ENCODE data around the gene BACH2. TPM values are rescaled to one million over a fixed set of nuclear protein-coding genes. Genes with fewer than 3 reads are reported as not detected.
A peak's percentile ranks its signal among the peaks of the same experiment; 100 is the strongest.

The BACH2 gene
- total and polyA plus RNA-seq, 7 experiments from 2014 or later = 24.8 to 193 (median 117) TPM

GRCh38 chr6:90080876-90081481, 215.7 kb downstream of the BACH2 start:
- DNase-seq = peak; percentile 24 to 87 (median 82)
- peak overlapping the region; percentile 84 for H3K27ac ChIP-seq (ENCODE audit: low read depth, low read length)
- ATAC-seq = peak; percentile 86
- ChIA-PET POLR2A (interaction anchor here (0.6 to 1.1 kb wide), 5 partner anchors 10 to 138 kb away, joined by 3 to 5 read pairs (median 3); no protein-coding TSS in a partner anchor), CTCF (no interaction called here)
- H3K36me3 Mint-ChIP-seq = peaks cover 0 to 46% (median 6%) of the 10 kb centered on the region in 5 donors
- peak overlapping the region; percentile 90 to 99 (median 97) for H3K27ac Mint-ChIP-seq
- H3K4me3 ChIP-seq (ENCODE audit: low read length) = peak overlapping the region; percentile 57
- intact Hi-C loops (cut with micrococcal nuclease) = loop anchor here (1.0 to 10.0 kb wide), 24 partner anchors 8 to 504 kb away; partner anchors contain the start of genes BACH2 (in 2 of the 2), CASP8AP2 (in 2 of the 2) and MAP3K7 (in 1 of the 2)
- H3K4me3 Mint-ChIP-seq = peak overlapping the region; percentile 84 to 99 (median 89)
- peaks cover 0 to 1% (median 0%) of the 10 kb centered on the region in 11 donors for H3K9me3 Mint-ChIP-seq
- no peaks in the 10 kb centered on the region for H3K36me3 ChIP-seq (ENCODE audit: control insufficient read depth in 2 of 3, insufficient read depth in 3 of 3, low read length in 3 of 3)
- H3K4me1 ChIP-seq (ENCODE audit: control insufficient read depth in 2 of 2, insufficient read depth in 2 of 2, low read length in 2 of 2) = peaks cover 54 to 71% of the 10 kb centered on the region in 2 donors
- peaks cover 0 to 11% (median 0%) of the 10 kb centered on the region in 5 donors for H3K27me3 Mint-ChIP-seq
- no peaks in the 10 kb centered on the region for H3K9me3 ChIP-seq (ENCODE audit: control insufficient read depth in 2 of 3, low read length in 3 of 3)
- H3K4me1 Mint-ChIP-seq = peaks cover 48 to 100% (median 92%) of the 10 kb centered on the region in 7 donors
- no peaks in the 10 kb centered on the region for H3K27me3 ChIP-seq (ENCODE audit: control insufficient read depth in 2 of 2, insufficient read depth in 2 of 2, low read length in 2 of 2)

- peak overlapping the region; percentile 57 for H3K4me3 ChIP-seq (ENCODE audit: low read length)
- H3K4me1 Mint-ChIP-seq = peaks cover 50 to 98% (median 89%) of the 10 kb centered on the region in 7 donors
- intact Hi-C loops (cut with micrococcal nuclease) = loop anchor here (1.0 to 10.0 kb wide), 15 partner anchors 15 to 505 kb away; partner anchors contain the start of genes BACH2 (in 1 of the 2), CASP8AP2 (in 1 of the 2) and MAP3K7 (in 1 of the 2)
- H3K27ac Mint-ChIP-seq = peak overlapping the region; percentile 90 to 99 (median 97)
- ATAC-seq = no peak
- no peaks in the 10 kb centered on the region for H3K36me3 ChIP-seq (ENCODE audit: control insufficient read depth in 2 of 3, insufficient read depth in 3 of 3, low read length in 3 of 3)
- peaks cover 0 to 11% (median 0%) of the 10 kb centered on the region in 5 donors for H3K27me3 Mint-ChIP-seq
- peak in 3 of 9 donors; percentile 17 to 67 (median 19) for DNase-seq
- no peaks in the 10 kb centered on the region for H3K9me3 ChIP-seq (ENCODE audit: control insufficient read depth in 2 of 3, low read length in 3 of 3)
- CTCF ChIA-PET = no interaction called here
- H3K4me3 Mint-ChIP-seq = peak overlapping the region; percentile 84 to 99 (median 89)
- no peaks in the 10 kb centered on the region for H3K27me3 ChIP-seq (ENCODE audit: control insufficient read depth in 2 of 2, insufficient read depth in 2 of 2, low read length in 2 of 2)
- POLR2A ChIA-PET = interaction anchor here (0.6 to 1.1 kb wide), 5 partner anchors 9 to 137 kb away, joined by 3 to 5 read pairs (median 3); no protein-coding TSS in a partner anchor
- peak overlapping the region; percentile 84 for H3K27ac ChIP-seq (ENCODE audit: low read depth, low read length)
- peaks cover 50 to 70% of the 10 kb centered on the region in 2 donors for H3K4me1 ChIP-seq (ENCODE audit: control insufficient read depth in 2 of 2, insufficient read depth in 2 of 2, low read length in 2 of 2)
- H3K36me3 Mint-ChIP-seq = peaks cover 0 to 39% (median 10%) of the 10 kb centered on the region in 5 donors
- peaks cover 0 to 1% (median 0%) of the 10 kb centered on the region in 11 donors for H3K9me3 Mint-ChIP-seq
Measured at GRCh38 chr6:90079560-90080490, 216.8 kb downstream of the BACH2 start.

GRCh38 chr6:90078513-90079289, 217.9 kb downstream of the BACH2 start:
- Histone ChIP-seq H3K27ac (ENCODE audit: low read depth, low read length) (peak overlapping the region; percentile 84), H3K27me3 (ENCODE audit: control insufficient read depth in 2 of 2, insufficient read depth in 2 of 2, low read length in 2 of 2) (no peaks in the 10 kb centered on the region), H3K9me3 (ENCODE audit: control insufficient read depth in 2 of 3, low read length in 3 of 3) (no peaks in the 10 kb centered on the region), H3K4me1 (ENCODE audit: control insufficient read depth in 2 of 2, insufficient read depth in 2 of 2, low read length in 2 of 2) (peaks cover 39 to 67% of the 10 kb centered on the region in 2 donors), H3K4me3 (ENCODE audit: low read length) (peak overlapping the region; percentile 57), H3K36me3 (ENCODE audit: control insufficient read depth in 2 of 3, insufficient read depth in 3 of 3, low read length in 3 of 3) (no peaks in the 10 kb centered on the region)
- Mint-ChIP-seq H3K4me3 (peak overlapping the region; percentile 84 to 99 (median 89)), H3K36me3 (peaks cover 0 to 36% (median 13%) of the 10 kb centered on the region in 5 donors), H3K27ac (peak overlapping the region; percentile 90 to 99 (median 97)), H3K9me3 (peaks cover 0 to 1% (median 0%) of the 10 kb centered on the region in 11 donors), H3K27me3 (peaks cover 0 to 11% (median 0%) of the 10 kb centered on the region in 5 donors), H3K4me1 (peaks cover 50 to 98% (median 89%) of the 10 kb centered on the region in 7 donors)
- peak; percentile 34 for ATAC-seq
- ChIA-PET POLR2A (interaction anchor here (0.6 to 0.7 kb wide), 2 partner anchors 112 to 333 kb away, joined by 3 read pairs; no protein-coding TSS in a partner anchor), CTCF (interaction anchor here (1.0 kb wide), 1 partner anchor 315 kb away, joined by 5 read pairs; no protein-coding TSS in a partner anchor)
- intact Hi-C loops (cut with micrococcal nuclease) = loop anchor here (1.0 to 10.0 kb wide), 2 partner anchors 54 to 100 kb away; no protein-coding TSS in a partner anchor
- DNase-seq = peak in 3 of 9 donors; percentile 17 to 71 (median 61)

GRCh38 chr6:90076511-90077415, 219.9 kb downstream of the BACH2 start:
- Mint-ChIP-seq H3K27ac (peak overlapping the region in 8 of 9 donors; percentile 18 to 97 (median 85)), H3K27me3 (peaks cover 0 to 10% (median 0%) of the 10 kb centered on the region in 5 donors), H3K4me1 (peaks cover 57 to 98% (median 90%) of the 10 kb centered on the region in 7 donors), H3K4me3 (peak overlapping the region; percentile 3 to 99 (median 51)), H3K9me3 (peaks cover 0 to 1% (median 0%) of the 10 kb centered on the region in 11 donors), H3K36me3 (peaks cover 0 to 44% (median 16%) of the 10 kb centered on the region in 5 donors)
- CTCF ChIA-PET = no interaction called here
- Histone ChIP-seq H3K27ac (ENCODE audit: low read depth, low read length) (no peak overlapping the region), H3K4me1 (ENCODE audit: control insufficient read depth in 2 of 2, insufficient read depth in 2 of 2, low read length in 2 of 2) (peaks cover 22 to 64% of the 10 kb centered on the region in 2 donors), H3K4me3 (ENCODE audit: low read length) (no peak overlapping the region), H3K27me3 (ENCODE audit: control insufficient read depth in 2 of 2, insufficient read depth in 2 of 2, low read length in 2 of 2) (no peaks in the 10 kb centered on the region), H3K9me3 (ENCODE audit: control insufficient read depth in 2 of 3, low read length in 3 of 3) (no peaks in the 10 kb centered on the region), H3K36me3 (ENCODE audit: control insufficient read depth in 2 of 3, insufficient read depth in 3 of 3, low read length in 3 of 3) (no peaks in the 10 kb centered on the region)
- POLR2A ChIA-PET = interaction anchor here (0.6 kb wide), 2 partner anchors 196 to 218 kb away, joined by 3 read pairs; no protein-coding TSS in a partner anchor
- DNase-seq (no peak), ATAC-seq (no peak)
- intact Hi-C loops (cut with micrococcal nuclease) = loop anchor here in 1 of 2 donors (10.0 kb wide), 1 partner anchor 52 kb away; no protein-coding TSS in a partner anchor

Measured in naive thymus-derived CD4-positive, alpha-beta T cell (primary cell).